GM21526 (cell line): ENCODE measurements around the gene ZNF799.
"Not testable (repeated sequence)": the region's sequence is repeated elsewhere in the genome, so short reads cannot be mapped to it uniquely, and the experiment has no call there.

Experiments used
- ATAC-seq: cut with Tn5 transposase; IDR thresholded peaks from one replicate; pipeline ENCODE4 v1.9.1; 2021; ENCODE audit warnings: moderate library complexity; ENCODE audit not compliant: unreplicated experiment, low FRiP score

The ZNF799 gene

DNA sequence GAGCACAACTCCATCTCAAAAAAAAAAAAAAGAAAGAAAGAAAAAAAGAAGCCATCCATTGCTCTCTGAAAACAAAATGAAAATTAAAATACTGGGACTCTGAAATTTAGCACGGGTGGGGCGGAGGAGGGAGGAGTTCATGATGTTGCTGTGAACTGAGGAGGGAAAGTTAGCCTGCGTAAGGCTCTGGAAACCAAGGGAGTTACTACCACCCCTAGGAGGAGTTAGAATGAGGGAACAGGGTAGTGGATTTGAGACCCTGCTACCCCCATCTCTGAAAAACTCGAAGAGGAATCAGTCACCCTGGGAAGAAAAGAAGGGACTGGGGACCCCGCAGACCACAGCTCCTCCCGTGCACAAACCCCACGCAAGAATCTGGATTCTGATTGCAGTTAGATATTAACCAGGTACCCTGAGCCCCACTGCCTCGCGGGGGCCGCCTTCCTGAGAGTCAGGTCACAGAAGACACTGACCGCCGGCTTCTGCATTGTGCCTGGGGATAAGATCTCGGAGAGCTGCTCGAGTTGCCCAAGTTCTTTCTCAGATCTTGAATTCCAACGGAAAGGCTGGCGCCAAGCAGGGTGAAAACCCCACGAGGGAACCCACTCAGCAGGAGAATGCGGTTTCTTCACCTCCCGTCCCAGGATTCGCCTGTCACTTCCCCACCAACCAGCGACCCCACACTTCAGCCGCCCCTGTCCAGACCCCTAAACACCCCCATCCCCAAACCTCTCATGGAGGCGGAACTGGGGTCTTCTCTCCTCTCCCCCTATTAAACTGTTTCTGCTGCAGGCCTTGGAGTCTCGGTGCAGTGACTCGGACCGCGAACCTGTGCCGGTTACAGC lies 36.5 kb downstream of the ZNF799 start:
- no peak for ATAC-seq

DNA sequence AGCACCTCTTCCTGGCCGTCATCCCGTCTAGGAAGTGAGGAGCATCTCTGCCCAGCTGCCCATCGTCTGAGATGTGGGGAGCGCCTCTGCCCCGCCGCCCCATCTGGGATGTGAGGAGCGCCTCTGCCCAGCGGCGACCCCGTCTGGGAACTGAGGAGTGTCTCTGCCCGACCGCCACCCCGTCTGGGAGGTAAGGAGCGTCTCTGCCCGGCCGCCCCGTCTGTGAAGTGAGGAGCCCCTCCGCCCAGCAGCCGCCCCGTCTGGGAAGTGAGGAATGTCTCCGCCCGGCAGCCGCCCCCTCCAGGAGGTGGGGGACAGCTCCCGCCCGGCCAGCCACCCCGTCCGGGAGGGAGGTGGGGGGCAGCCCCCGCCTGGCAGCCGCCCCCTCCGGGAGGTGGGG lies 38.8 kb downstream of the ZNF799 start:
- not testable (repeated sequence) for ATAC-seq

- ATAC-seq = no peak
These were observed 47.7 kb downstream of the ZNF799 start for GRCh38 chr19:12353375-12353774.

DNA sequence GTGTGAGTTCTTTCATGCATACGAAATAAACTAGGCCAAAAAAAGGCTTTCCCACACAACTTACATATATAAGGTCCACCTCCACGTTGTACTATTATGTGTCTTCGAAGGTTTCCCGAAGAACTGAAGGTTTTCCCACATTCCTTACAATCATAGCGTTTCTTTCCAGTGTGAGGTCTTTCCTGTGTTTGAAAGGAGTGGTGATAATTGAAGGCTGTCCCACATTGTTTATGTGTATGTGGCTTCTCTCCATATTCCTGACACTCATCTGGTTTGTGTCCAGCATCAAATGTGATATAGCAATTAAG lies 50.2 kb downstream of the ZNF799 start:
- no peak for ATAC-seq

- ATAC-seq = no peak
These were observed 50.7 kb downstream of the ZNF799 start for GRCh38 chr19:12350185-12350889.

- no peak for ATAC-seq
These were observed 54.2 kb downstream of the ZNF799 start for GRCh38 chr19:12346896-12347295.

DNA sequence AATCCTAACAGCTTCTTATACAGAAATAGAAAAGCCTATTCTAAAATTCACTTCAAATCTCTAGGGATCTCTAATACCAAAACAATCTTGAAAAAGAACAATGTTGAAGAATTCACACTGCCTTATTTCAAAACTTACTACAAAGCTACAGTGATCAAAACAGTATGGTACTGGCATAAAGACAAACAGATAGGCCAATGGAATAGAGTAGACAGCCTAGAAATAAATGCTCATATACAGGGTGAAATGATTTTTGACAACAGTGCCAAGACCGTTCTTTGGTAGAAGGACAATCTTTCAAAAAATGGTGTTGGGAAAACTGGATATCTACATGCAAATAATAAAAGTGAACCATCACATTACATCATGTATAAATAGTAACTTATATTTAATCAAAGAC lies 55.9 kb downstream of the ZNF799 start:
- no peak for ATAC-seq
